ENCODE results near the gene ARL6. TPM values are rescaled to one million over a fixed set of nuclear protein-coding genes. Genes with fewer than 3 reads are reported as not detected.
A peak's percentile ranks its signal among the peaks of the same experiment; 100 is the strongest.

The ARL6 gene
- polyA plus RNA-seq, 1 donor from 2014 or later: 18.2 TPM

DNA sequence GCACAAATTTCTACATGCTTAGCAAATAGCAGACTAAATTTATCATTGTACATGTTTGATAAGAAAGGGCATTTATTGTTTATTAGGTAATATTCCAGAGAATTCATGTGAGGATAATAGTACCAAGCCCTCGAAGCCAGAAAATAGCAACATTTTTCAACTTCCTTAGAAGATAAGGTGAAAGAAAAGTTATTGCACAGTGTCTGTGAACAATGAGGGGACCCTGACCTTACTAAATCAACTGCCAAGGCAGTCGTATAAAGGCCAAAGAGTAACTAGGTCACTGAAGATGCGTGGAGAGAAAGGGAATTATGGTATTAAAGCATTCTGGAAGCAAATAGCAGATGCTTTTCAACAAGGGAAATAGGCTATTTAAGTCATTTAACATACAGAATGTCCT, 20.3 kb upstream of the ARL6 start:
- H3K9me3 ChIP-seq (ENCODE audit: low read length): no peaks in the 10 kb centered on the region
- no peak overlapping the region for H3K27ac ChIP-seq (ENCODE audit: low read length)
- H2AFZ ChIP-seq (ENCODE audit: low read depth, low read length): no peak overlapping the region
- H3K9ac ChIP-seq (ENCODE audit: low read length): no peak overlapping the region
- no peaks in the 10 kb centered on the region for H3K27me3 ChIP-seq (ENCODE audit: insufficient read depth, low read depth, low read length)
- no peaks in the 10 kb centered on the region for H3K36me3 ChIP-seq (ENCODE audit: insufficient read depth, low read length)
- no peak for TF ChIP-seq TAF1 (IDR thresholded peaks at IDR 0.05; ENCODE audit: low read depth)
- TF ChIP-seq EP300 (conservative IDR thresholded peaks at IDR 0.05; ENCODE audit: poor library complexity, severe bottlenecking): no peak
- no peak for TF ChIP-seq MXI1 (conservative IDR thresholded peaks at IDR 0.05; ENCODE audit: poor library complexity, severe bottlenecking)
- TF ChIP-seq, protein P1, sequence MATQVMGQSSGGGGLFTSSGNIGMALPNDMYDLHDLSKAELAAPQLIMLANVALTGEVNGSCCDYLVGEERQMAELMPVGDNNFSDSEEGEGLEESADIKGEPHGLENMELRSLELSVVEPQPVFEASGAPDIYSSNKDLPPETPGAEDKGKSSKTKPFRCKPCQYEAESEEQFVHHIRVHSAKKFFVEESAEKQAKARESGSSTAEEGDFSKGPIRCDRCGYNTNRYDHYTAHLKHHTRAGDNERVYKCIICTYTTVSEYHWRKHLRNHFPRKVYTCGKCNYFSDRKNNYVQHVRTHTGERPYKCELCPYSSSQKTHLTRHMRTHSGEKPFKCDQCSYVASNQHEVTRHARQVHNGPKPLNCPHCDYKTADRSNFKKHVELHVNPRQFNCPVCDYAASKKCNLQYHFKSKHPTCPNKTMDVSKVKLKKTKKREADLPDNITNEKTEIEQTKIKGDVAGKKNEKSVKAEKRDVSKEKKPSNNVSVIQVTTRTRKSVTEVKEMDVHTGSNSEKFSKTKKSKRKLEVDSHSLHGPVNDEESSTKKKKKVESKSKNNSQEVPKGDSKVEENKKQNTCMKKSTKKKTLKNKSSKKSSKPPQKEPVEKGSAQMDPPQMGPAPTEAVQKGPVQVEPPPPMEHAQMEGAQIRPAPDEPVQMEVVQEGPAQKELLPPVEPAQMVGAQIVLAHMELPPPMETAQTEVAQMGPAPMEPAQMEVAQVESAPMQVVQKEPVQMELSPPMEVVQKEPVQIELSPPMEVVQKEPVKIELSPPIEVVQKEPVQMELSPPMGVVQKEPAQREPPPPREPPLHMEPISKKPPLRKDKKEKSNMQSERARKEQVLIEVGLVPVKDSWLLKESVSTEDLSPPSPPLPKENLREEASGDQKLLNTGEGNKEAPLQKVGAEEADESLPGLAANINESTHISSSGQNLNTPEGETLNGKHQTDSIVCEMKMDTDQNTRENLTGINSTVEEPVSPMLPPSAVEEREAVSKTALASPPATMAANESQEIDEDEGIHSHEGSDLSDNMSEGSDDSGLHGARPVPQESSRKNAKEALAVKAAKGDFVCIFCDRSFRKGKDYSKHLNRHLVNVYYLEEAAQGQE (IDR thresholded peaks at IDR 0.05; ENCODE audit: borderline replicate concordance): no peak
- TF ChIP-seq SMC3 (conservative IDR thresholded peaks at IDR 0.05; ENCODE audit: poor library complexity): no peak
- TF ChIP-seq, protein P2, sequence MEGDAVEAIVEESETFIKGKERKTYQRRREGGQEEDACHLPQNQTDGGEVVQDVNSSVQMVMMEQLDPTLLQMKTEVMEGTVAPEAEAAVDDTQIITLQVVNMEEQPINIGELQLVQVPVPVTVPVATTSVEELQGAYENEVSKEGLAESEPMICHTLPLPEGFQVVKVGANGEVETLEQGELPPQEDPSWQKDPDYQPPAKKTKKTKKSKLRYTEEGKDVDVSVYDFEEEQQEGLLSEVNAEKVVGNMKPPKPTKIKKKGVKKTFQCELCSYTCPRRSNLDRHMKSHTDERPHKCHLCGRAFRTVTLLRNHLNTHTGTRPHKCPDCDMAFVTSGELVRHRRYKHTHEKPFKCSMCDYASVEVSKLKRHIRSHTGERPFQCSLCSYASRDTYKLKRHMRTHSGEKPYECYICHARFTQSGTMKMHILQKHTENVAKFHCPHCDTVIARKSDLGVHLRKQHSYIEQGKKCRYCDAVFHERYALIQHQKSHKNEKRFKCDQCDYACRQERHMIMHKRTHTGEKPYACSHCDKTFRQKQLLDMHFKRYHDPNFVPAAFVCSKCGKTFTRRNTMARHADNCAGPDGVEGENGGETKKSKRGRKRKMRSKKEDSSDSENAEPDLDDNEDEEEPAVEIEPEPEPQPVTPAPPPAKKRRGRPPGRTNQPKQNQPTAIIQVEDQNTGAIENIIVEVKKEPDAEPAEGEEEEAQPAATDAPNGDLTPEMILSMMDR (IDR thresholded peaks at IDR 0.05; ENCODE audit: poor library complexity, severe bottlenecking): no peak
- peaks cover 3% of the 10 kb centered on the region for H3K9me2 ChIP-seq (ENCODE audit: insufficient read depth, low read length)
- no peaks in the 10 kb centered on the region for H3F3A ChIP-seq (ENCODE audit: insufficient read depth, low read length, poor library complexity, severe bottlenecking)
- H4K20me1 ChIP-seq (ENCODE audit: insufficient read depth): no peaks in the 10 kb centered on the region
- H3K4me3 ChIP-seq (ENCODE audit: low read length): no peak overlapping the region
- H3K79me2 ChIP-seq (replicated peaks; ENCODE audit: insufficient read depth, low read length): no peaks in the 10 kb centered on the region
- H3K4me2 ChIP-seq (ENCODE audit: low read length): no peak overlapping the region

DNA sequence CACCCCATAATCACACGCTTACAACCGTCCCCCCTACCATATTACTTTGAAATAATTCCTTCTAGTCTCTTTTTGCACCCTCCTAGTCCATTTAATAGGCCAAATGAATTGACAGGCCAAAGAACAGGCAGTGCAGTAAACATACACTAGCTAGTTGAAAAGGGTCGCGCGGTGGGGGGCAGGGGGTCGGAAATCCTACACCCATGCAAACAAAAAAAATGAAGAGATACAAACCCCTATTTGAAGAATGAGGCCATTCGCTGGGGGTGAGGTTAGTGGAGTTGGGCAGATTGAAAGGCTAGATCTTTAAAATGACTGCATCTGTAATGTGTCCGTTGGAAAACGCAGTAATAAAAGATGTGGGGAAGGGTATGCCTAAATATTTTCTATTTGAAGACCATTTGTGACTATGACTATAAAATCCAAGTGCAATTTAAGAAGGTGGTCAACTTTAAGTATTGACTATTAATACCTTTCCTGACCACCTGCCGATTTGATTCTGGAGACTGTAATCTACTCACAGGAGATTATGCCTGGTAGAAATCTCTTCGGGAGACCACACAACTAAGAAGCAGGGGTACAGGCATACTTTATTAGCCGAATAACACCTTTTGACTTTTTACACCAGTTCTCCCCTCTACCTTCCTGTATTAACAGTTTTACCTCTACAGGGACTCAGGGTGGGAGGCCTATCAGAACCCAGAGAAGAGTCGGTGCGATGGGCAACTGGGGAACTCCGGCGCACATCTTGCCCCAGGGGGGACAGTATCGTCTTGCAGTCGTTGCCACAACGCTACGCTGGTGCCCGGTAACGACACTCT, 762 bp upstream of the ARL6 start:
- Histone ChIP-seq H3K4me2 (ENCODE audit: low read length) (peak overlapping the region; percentile 82), H3K9me3 (ENCODE audit: low read length) (no peaks in the 10 kb centered on the region), H3K36me3 (ENCODE audit: insufficient read depth, low read length) (no peaks in the 10 kb centered on the region), H3K79me2 (replicated peaks; ENCODE audit: insufficient read depth, low read length) (peaks cover 17% of the 10 kb centered on the region), H4K20me1 (ENCODE audit: insufficient read depth) (no peaks in the 10 kb centered on the region), H3F3A (ENCODE audit: insufficient read depth, low read length, poor library complexity, severe bottlenecking) (no peaks in the 10 kb centered on the region), H3K27me3 (ENCODE audit: insufficient read depth, low read depth, low read length) (no peaks in the 10 kb centered on the region), H3K9ac (ENCODE audit: low read length) (peak overlapping the region; percentile 77), H3K9me2 (ENCODE audit: insufficient read depth, low read length) (no peaks in the 10 kb centered on the region), H3K27ac (ENCODE audit: low read length) (peak overlapping the region; percentile 91), H3K4me3 (ENCODE audit: low read length) (peak overlapping the region; percentile 82), H2AFZ (ENCODE audit: low read depth, low read length) (peak overlapping the region; percentile 79)
- TF ChIP-seq, protein P1 (IDR thresholded peaks at IDR 0.05; ENCODE audit: borderline replicate concordance): no peak
- TF ChIP-seq, protein P2 (IDR thresholded peaks at IDR 0.05; ENCODE audit: poor library complexity, severe bottlenecking): no peak
- TF ChIP-seq SMC3 (conservative IDR thresholded peaks at IDR 0.05; ENCODE audit: poor library complexity) (no peak), MXI1 (conservative IDR thresholded peaks at IDR 0.05; ENCODE audit: poor library complexity, severe bottlenecking) (no peak), RAD21 (conservative IDR thresholded peaks at IDR 0.05) (no peak), TAF1 (IDR thresholded peaks at IDR 0.05; ENCODE audit: low read depth) (no peak), EZH2 (IDR thresholded peaks at IDR 0.05; ENCODE audit: borderline replicate concordance, insufficient read depth, low read length, poor library complexity, severe bottlenecking) (no peak), POLR2AphosphoS5 (IDR thresholded peaks at IDR 0.05) (no peak), EP300 (conservative IDR thresholded peaks at IDR 0.05; ENCODE audit: poor library complexity, severe bottlenecking) (no peak)

Data from neural cell (in vitro differentiated cells).